HEK293T (cell line): ENCODE data around the gene NLRP7.
"Not testable (repeated sequence)": the region's sequence is repeated elsewhere in the genome, so short reads cannot be mapped to it uniquely, and the experiment has no call there.

Source experiments
- CTCF ChIA-PET: fragments of 350-600 bp; formaldehyde crosslinking; extraction: SDS; loops from one replicate; lab custom pipeline; 2021; ENCODE audit warnings: antibody characterized with exemption, inconsistent platforms; lab: Yijun Ruan, JAX
- POLR2A ChIA-PET: fragments of 350-600 bp; formaldehyde crosslinking; extraction: SDS; loops from one replicate; lab custom pipeline; 2020; ENCODE audit warnings: antibody characterized with exemption, inconsistent platforms; lab: Yijun Ruan, JAX
- DNase-seq: peaks from one replicate; pipeline ENCODE4 v3.0.0; 2012; ENCODE audit warnings: mixed read lengths; ENCODE audit errors: extremely low spot score
- ARNT ChIP-seq: fragments of 450-650 bp; IDR thresholded peaks from 2 replicates; pipeline ENCODE4 v1.6.1; 2017; ENCODE audit warnings: mild to moderate bottlenecking
- BHLHE40 ChIP-seq: fragments of 450-650 bp; IDR thresholded peaks from 2 replicates; pipeline ENCODE4 v1.6.1; 2016; ENCODE audit warnings: mild to moderate bottlenecking, moderate library complexity, borderline replicate concordance
- CTBP1 ChIP-seq: fragments of 450-650 bp; IDR thresholded peaks from 2 replicates; pipeline ENCODE4 v1.6.1; 2016; ENCODE audit warnings: borderline replicate concordance
- ELF4 ChIP-seq: fragments of 450-650 bp; IDR thresholded peaks from 2 replicates; pipeline ENCODE4 v1.6.1; 2017; ENCODE audit warnings: antibody characterized with exemption
- FOXA1 ChIP-seq: fragments of 450-650 bp; IDR thresholded peaks from 2 replicates; pipeline ENCODE4 v1.6.1; 2016; ENCODE audit warnings: mild to moderate bottlenecking
- FOXK2 ChIP-seq: fragments of 450-650 bp; IDR thresholded peaks from 2 replicates; pipeline ENCODE4 v1.6.1; 2016; ENCODE audit warnings: mild to moderate bottlenecking
- FOXM1 ChIP-seq: fragments of 450-650 bp; IDR thresholded peaks from 2 replicates; pipeline ENCODE4 v1.6.1; 2017; ENCODE audit warnings: mild to moderate bottlenecking, borderline replicate concordance
- HDGF ChIP-seq: fragments of 450-650 bp; IDR thresholded peaks from 2 replicates; pipeline ENCODE4 v1.6.1; 2017; ENCODE audit warnings: antibody characterized with exemption, borderline replicate concordance
- L3MBTL2 ChIP-seq: fragments of 450-650 bp; conservative IDR thresholded peaks from 2 replicates; pipeline ENCODE4 v1.6.1; 2016; ENCODE audit warnings: mild to moderate bottlenecking
- LEF1 ChIP-seq: fragments of 450-650 bp; IDR thresholded peaks from 2 replicates; pipeline ENCODE4 v1.6.1; 2017; ENCODE audit warnings: mild to moderate bottlenecking, borderline replicate concordance
- NFRKB ChIP-seq: fragments of 450-650 bp; IDR thresholded peaks from 2 replicates; pipeline ENCODE4 v1.6.1; 2016; ENCODE audit warnings: mild to moderate bottlenecking, moderate library complexity
- SP1 ChIP-seq: fragments of 450-650 bp; IDR thresholded peaks from 2 replicates; pipeline ENCODE4 v1.6.1; 2017
- SUZ12 ChIP-seq: fragments of 450-650 bp; IDR thresholded peaks from 2 replicates; pipeline ENCODE4 v1.6.1; 2016; ENCODE audit warnings: mild to moderate bottlenecking
- TARDBP ChIP-seq: fragments of 450-650 bp; IDR thresholded peaks from 2 replicates; pipeline ENCODE4 v1.6.1; 2016
- ZNF384 ChIP-seq: fragments of 450-650 bp; IDR thresholded peaks from 2 replicates; pipeline ENCODE4 v1.6.1; 2016
- TF ChIP-seq, protein P1 (sequence below): fragments of 450-650 bp; IDR thresholded peaks from 2 replicates; pipeline ENCODE4 v1.6.1; 2016

NLRP7 gene

DNA sequence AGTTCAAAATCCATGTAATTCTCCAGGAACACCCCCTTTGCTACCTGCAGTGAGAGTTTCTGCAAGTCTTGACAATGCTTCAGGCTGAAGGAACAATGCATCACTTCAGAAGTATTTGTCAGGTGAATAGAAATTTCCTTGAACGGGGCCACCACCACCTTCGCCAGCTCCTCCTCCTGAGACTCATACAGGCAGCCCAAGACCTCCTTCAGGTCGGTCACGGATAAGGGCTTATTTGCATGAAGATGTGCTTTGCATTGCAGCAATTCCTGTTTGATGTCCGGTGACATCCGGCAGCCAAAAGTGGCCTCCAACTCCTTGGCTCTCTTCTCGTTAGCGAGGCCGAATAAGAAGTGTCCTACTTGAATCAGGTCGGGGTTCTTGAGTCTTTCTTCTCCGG lies 8.4 kb downstream of the NLRP7 start:
- no peak for TF ChIP-seq ZNF384
- TF ChIP-seq ARNT, result no peak
- TF ChIP-seq, protein P1, sequence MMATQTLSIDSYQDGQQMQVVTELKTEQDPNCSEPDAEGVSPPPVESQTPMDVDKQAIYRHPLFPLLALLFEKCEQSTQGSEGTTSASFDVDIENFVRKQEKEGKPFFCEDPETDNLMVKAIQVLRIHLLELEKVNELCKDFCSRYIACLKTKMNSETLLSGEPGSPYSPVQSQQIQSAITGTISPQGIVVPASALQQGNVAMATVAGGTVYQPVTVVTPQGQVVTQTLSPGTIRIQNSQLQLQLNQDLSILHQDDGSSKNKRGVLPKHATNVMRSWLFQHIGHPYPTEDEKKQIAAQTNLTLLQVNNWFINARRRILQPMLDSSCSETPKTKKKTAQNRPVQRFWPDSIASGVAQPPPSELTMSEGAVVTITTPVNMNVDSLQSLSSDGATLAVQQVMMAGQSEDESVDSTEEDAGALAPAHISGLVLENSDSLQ, result no peak
- TF ChIP-seq SP1, result no peak
- TF ChIP-seq LEF1, result no peak
- no peak for TF ChIP-seq HDGF
- TF ChIP-seq BHLHE40, result no peak
- no peak for TF ChIP-seq NFRKB
- no peak for TF ChIP-seq FOXA1
- DNase-seq, result no peak
- CTCF ChIA-PET, result no interaction called here
- POLR2A ChIA-PET, result no interaction called here

- TF ChIP-seq BHLHE40, result no peak
- TF ChIP-seq CTBP1, result no peak
- TF ChIP-seq ARNT, result no peak
- TF ChIP-seq TARDBP, result no peak
- no peak for TF ChIP-seq FOXK2
Observed at GRCh38 chr19:54937926-54938325, 9.4 kb downstream of the NLRP7 start.

GRCh38 chr19:54928299-54928698 lies 19.0 kb downstream of the NLRP7 start:
- ChIA-PET POLR2A (no interaction called here), CTCF (no interaction called here)
- DNase-seq, result no peak
- TF ChIP-seq CTBP1 (no peak), FOXM1 (no peak)

More at GRCh38 chr19:54937926-54938325, 9.4 kb downstream of the NLRP7 start:
- POLR2A ChIA-PET, result no interaction called here
- CTCF ChIA-PET, result no interaction called here
- no peak for DNase-seq

DNA sequence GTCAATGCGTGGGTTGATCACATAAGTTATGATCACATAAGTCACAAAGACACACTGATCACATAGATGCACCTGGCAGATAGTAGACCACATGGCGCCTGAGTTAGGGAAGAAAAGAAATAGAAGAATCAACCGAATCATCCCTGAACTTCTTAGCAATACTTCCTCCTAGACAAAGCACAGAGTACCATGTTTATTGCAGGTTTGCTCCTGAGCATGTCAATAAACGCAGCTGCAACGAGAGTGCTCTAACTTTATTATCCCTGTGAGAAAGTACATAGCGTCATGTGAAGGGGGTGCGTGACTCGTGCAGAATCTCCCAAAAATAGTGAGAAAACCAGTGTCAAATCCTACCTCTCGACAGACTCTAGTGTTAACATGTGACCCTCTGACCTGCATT lies 24.1 kb downstream of the NLRP7 start:
- CTCF ChIA-PET, result no interaction called here
- TF ChIP-seq HDGF (no peak), BHLHE40 (no peak), FOXA1 (no peak), FOXM1 (no peak), NFRKB (no peak), CTBP1 (no peak)
- POLR2A ChIA-PET, result no interaction called here
- DNase-seq, result no peak

DNA sequence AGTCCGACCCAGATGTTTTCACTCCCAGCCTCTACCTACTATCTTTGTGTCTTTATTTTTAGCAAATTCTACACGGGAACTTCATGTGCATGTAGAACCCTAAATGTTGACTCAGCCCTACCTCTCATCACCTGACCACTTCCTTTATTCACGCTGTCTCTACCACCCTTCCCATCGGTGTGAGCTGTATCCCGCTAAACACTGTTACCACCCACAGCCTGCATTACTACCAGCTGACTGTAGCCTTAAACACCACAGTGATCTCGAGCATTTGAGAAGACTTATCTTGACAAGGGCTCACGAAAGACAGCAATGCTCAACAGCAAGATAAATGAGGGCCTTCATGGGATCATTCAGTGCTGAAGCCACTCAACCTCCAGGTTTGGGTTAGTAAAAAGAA lies 26.2 kb downstream of the NLRP7 start:
- no peak for DNase-seq
- ChIA-PET POLR2A (no interaction called here), CTCF (interaction anchor here (1.0 kb wide), 1 partner anchor 31 kb away, joined by 3 read pairs; no protein-coding TSS in a partner anchor)
- TF ChIP-seq, protein P1, result no peak
- TF ChIP-seq LEF1 (no peak), SP1 (no peak), ELF4 (no peak), TARDBP (no peak), FOXM1 (no peak), SUZ12 (no peak), BHLHE40 (no peak), L3MBTL2 (no peak), FOXA1 (no peak), ARNT (no peak), ZNF384 (no peak), NFRKB (no peak), CTBP1 (no peak), HDGF (no peak), FOXK2 (no peak)

GRCh38 chr19:54919646-54920563 lies 27.4 kb downstream of the NLRP7 start:
- DNase-seq, POLR2A ChIA-PET: not testable (repeated sequence)
- CTCF ChIA-PET, result interaction anchor here (0.6 to 1.0 kb wide), 2 partner anchors 30 to 61 kb away, joined by 3 read pairs; no protein-coding TSS in a partner anchor

- POLR2A ChIA-PET, result no interaction called here
- TF ChIP-seq FOXM1, result no peak
- no peak for TF ChIP-seq TARDBP
- no peak for TF ChIP-seq SUZ12
- TF ChIP-seq ELF4, result no peak
- TF ChIP-seq NFRKB, result no peak
- TF ChIP-seq FOXK2, result no peak
- TF ChIP-seq SP1, result no peak
- no peak for TF ChIP-seq L3MBTL2
- TF ChIP-seq HDGF, result no peak
- TF ChIP-seq BHLHE40, result no peak
- TF ChIP-seq, protein P1, result no peak
- TF ChIP-seq ZNF384, result no peak
- TF ChIP-seq FOXA1, result no peak
- TF ChIP-seq LEF1, result no peak
- no peak for TF ChIP-seq CTBP1
- TF ChIP-seq ARNT, result no peak
- DNase-seq, result no peak
- CTCF ChIA-PET, result interaction anchor here (1.2 kb wide), 1 partner anchor 37 kb away, joined by 4 read pairs; no protein-coding TSS in a partner anchor
Observed at GRCh38 chr19:54918499-54918898, 28.8 kb downstream of the NLRP7 start.
